K562 (cell line): ENCODE measurements around the gene SEC14L2. TPM values are rescaled to one million over a fixed set of nuclear protein-coding genes. Genes with fewer than 3 reads are reported as not detected.

Source experiments
- ATF1 ChIP-seq, 2 experiments: fragments of 450-650 bp in 1 of 2; IDR thresholded peaks; 2 replicates each; pipeline ENCODE4 v1.6.1; 2016; ENCODE audit warnings: missing compliant biosample characterization in 1 of 2, missing genetic modification characterization in 1 of 2
- DACH1 ChIP-seq: fragments of 450-650 bp; IDR thresholded peaks from 2 replicates; pipeline ENCODE4 v1.6.1; 2018; ENCODE audit not compliant: partially characterized antibody
- EGR1 ChIP-seq: fragments of 450-650 bp; conservative IDR thresholded peaks from 2 replicates; pipeline ENCODE4 v1.6.1; 2017; ENCODE audit warnings: mild to moderate bottlenecking
- ELK3 ChIP-seq: fragments of 450-650 bp; formaldehyde crosslinking; IDR thresholded peaks from 2 replicates; pipeline ENCODE4 v1.4.0; 2020; ENCODE audit warnings: mild to moderate bottlenecking
- ESRRA ChIP-seq: fragments of 450-650 bp; IDR thresholded peaks from 2 replicates; pipeline ENCODE4 v1.6.1; 2014; ENCODE audit warnings: low read depth, mild to moderate bottlenecking, moderate library complexity, borderline replicate concordance
- FOXP1 ChIP-seq: sonication (generic); formaldehyde crosslinking; IDR thresholded peaks from 2 replicates; pipeline ENCODE4 v1.8.0; 2022; ENCODE audit warnings: mild to moderate bottlenecking, missing genetic modification reagents
- HDAC1 ChIP-seq, 2 experiments: fragments of 450-650 bp; IDR thresholded peaks; 2 replicates each; pipeline ENCODE4 v1.6.1; 2016 to 2017; ENCODE audit warnings: inconsistent platforms in 1 of 2, mild to moderate bottlenecking in 1 of 2, moderate library complexity in 1 of 2
- KAT7 ChIP-seq: sonication (generic); formaldehyde crosslinking; IDR thresholded peaks from 2 replicates; pipeline ENCODE4 v1.8.0; 2022; ENCODE audit warnings: missing genetic modification reagents, mild to moderate bottlenecking, borderline replicate concordance
- KHSRP ChIP-seq: fragments of 450-650 bp; IDR thresholded peaks from 2 replicates; pipeline ENCODE4 v1.6.1; 2017
- POLR2A ChIP-seq: fragments of 450-650 bp; conservative IDR thresholded peaks from 2 replicates; pipeline ENCODE4 v1.6.1; 2016
- POLR2H ChIP-seq: IDR thresholded peaks from 2 replicates; pipeline ENCODE4 v1.6.1; 2016; ENCODE audit warnings: missing genetic modification characterization, low read depth, mild to moderate bottlenecking, control low read depth, missing compliant biosample characterization, moderate library complexity
- PRDM10 ChIP-seq: fragments of 450-650 bp; IDR thresholded peaks from 2 replicates; pipeline ENCODE4 v1.6.1; 2018; ENCODE audit not compliant: partially characterized antibody
- RB1 ChIP-seq: fragments of 450-650 bp; IDR thresholded peaks from 2 replicates; pipeline ENCODE4 v1.6.1; 2017; ENCODE audit warnings: low read depth, mild to moderate bottlenecking
- SRSF7 ChIP-seq: fragments of 200-400 bp; formaldehyde crosslinking; optimal IDR thresholded peaks from 2 replicates; pipeline ENCODE3; 2017; ENCODE audit warnings: mild to moderate bottlenecking, low read depth, low read length
- TAF9B ChIP-seq: fragments of 450-650 bp; IDR thresholded peaks from 2 replicates; pipeline ENCODE4 v1.6.1; 2018; ENCODE audit warnings: mild to moderate bottlenecking; ENCODE audit not compliant: partially characterized antibody
- TSC22D4 ChIP-seq: fragments of 450-650 bp; IDR thresholded peaks from 2 replicates; pipeline ENCODE4 v1.6.1; 2016; ENCODE audit warnings: missing genetic modification characterization, missing biosample characterization, control low read depth
- XRCC5 ChIP-seq: fragments of 200-400 bp; formaldehyde crosslinking; IDR thresholded peaks from 2 replicates; pipeline ENCODE4 v1.6.1; 2017; ENCODE audit warnings: low read depth, mild to moderate bottlenecking, low read length
- ZBTB26 ChIP-seq: fragments of 450-650 bp; formaldehyde crosslinking; IDR thresholded peaks from 2 replicates; pipeline ENCODE4 v1.4.0; 2022; ENCODE audit warnings: missing genetic modification characterization
- ZBTB7A ChIP-seq: IDR thresholded peaks from 2 replicates; pipeline ENCODE4 v1.6.1; 2011; ENCODE audit warnings: low read depth, mild to moderate bottlenecking, low read length, moderate library complexity, borderline replicate concordance; ENCODE audit not compliant: control insufficient read depth
- ZFP36 ChIP-seq: fragments of 150-350 bp; IDR thresholded peaks from 2 replicates; pipeline ENCODE4 v1.6.1; 2018; ENCODE audit warnings: low read length, low read depth; ENCODE audit not compliant: partially characterized antibody
- ZNF655 ChIP-seq: fragments of 250-450 bp; sonication (Bioruptor Pico); IDR thresholded peaks from 2 replicates; pipeline ENCODE4 v1.5.0; 2021
- polyA plus RNA-seq, 8 experiments: library from polyadenylated mRNA; depleted of rRNA in 4 of 8; stranded (reverse) in 5 of 8; unstranded in 3 of 8; fragments of >200 nt; fragmentation: Nextera tagmentation in 2 of 8; fragmentation: Illumina TruSeq in 1 of 8; extraction: Ambion mirVana in 2 of 8; extraction: Trizol in 1 of 8; gene quantifications; 2 replicates each; pipeline versions ENCODE4 v1.2.1 to v1.2.3, GENCODE V29; 2011 to 2014; ENCODE audit warnings: inconsistent platforms in 1 of 8, missing spikeins in 1 of 8
- total RNA-seq, 7 experiments: library from RNA; depleted of rRNA in 6 of 7; stranded (reverse); fragments of >200 nt in 6 of 7; fragmentation: Illumina TruSeq in 2 of 7; extraction: Trizol in 2 of 7; gene quantifications; 2 replicates each; pipeline versions ENCODE4 v1.2.1 to v1.2.3, GENCODE V29; 2011 to 2021; ENCODE audit warnings: low replicate concordance in 1 of 7

SEC14L2 gene
- total and polyA plus RNA-seq, 9 of the 15 experiments (the other 6 are each of a cell fraction or from before 2014, with no cell fraction given) = 0.03 to 0.17 (median 0.10) TPM

GRCh38 chr22:30425616-30426387 lies 29.0 kb downstream of the SEC14L2 start, which contains the start of gene MTFP1 (continued):
- TF ChIP-seq XRCC5 (0 out of 2 replicates have a peak, but pooled peaks have one; percentile 8), FOXP1 (CRISPR knock-in tag) (no peak), PRDM10 (peak; percentile 6), KAT7 (CRISPR knock-in tag) (0 out of 2 replicates have a peak, but pooled peaks have one; percentile 18), TSC22D4 (tag) (no peak), ZBTB7A (peak; percentile 99; the same call in 1 of the 2 replicates), ATF1 (CRISPR knock-in tag; IDR thresholded peaks at IDR 0.05) (no peak), ATF1 (tag; IDR thresholded peaks at IDR 0.05) (peak; percentile 15; the same call in 1 of the 2 replicates), POLR2H (tag) (no peak), TAF9B (no peak), ESRRA (peak; percentile 65; the same call in 1 of the 2 replicates), ZNF655 (CRISPR knock-in tag) (no peak), POLR2A (peak; percentile 71), HDAC1 (IDR thresholded peaks at IDR 0.05) (peak in 1 of 2 experiments; percentile 34; a peak in 1 of 4 replicates), ZFP36 (peak; percentile 38), ELK3 (CRISPR knock-in tag) (no peak), SRSF7 (no peak), EGR1 (no peak), ZBTB26 (CRISPR knock-in tag) (no peak), RB1 (peak; percentile 28; the same call in 1 of the 2 replicates), DACH1 (no peak), KHSRP (no peak)
